Pulmonary artery endothelial cell (primary cell): ENCODE results near the gene ERICH4. TPM values are rescaled to one million over a fixed set of nuclear protein-coding genes. Genes with fewer than 3 reads are reported as not detected.

Experiments used
- DNase-seq: peaks from one replicate; pipeline ENCODE4 v3.0.0-alpha.2; 2011; ENCODE audit warnings: low read depth, low spot score
- total RNA-seq: library from RNA; depleted of rRNA; stranded (reverse); fragments of >200 nt; gene quantifications from 2 replicates; pipeline ENCODE4 v1.2.3, GENCODE V29; 2014

ERICH4 gene
- total RNA-seq, 1 donor from 2014 or later: not detected

DNA sequence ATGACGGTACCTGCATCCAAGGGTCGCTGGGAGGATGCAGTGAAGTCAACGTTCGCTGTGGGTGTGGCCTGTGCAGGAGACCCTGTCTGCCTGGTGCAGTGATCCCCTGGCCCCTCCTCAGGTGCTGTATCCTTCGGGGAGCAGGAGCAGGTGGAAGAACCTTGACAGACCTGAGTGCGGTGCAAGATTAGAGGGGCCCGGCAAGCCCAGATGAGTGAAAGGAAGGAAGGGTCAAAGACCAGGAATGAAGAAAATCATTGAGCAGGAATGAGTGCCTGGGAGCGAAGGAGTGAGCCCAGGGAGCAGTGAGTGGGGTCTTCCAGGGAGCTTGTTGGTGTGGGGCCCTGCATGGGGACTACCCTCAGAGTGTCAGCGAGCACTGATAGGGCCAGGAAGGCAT lies 28.5 kb upstream of the ERICH4 start:
- no peak for DNase-seq

- no peak for DNase-seq
These were observed 27.8 kb upstream of the ERICH4 start for GRCh38 chr19:41415154-41415571.

DNA sequence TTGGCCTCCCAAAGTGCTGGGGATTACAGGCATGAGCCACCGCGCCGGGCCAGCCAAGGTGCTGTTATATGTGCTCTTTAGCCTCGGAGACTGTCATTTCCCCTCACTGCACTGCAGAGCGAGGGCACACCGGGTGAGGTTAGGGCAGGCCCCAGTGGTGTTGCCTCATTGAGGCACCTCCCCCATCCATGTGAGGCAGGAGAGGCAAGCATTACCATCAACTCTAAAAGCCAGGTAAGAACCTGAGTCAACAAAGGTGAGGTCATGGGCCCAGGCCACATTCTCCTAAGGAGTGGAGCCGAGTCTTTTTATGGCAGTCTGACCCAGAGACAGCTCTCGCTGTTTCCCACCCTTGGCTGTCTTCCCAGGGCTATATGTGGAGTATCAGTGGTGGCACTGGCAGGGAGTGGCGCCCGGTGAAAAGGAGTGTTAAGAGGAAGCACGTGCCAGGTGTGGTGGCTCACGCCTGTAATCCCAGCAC lies 26.7 kb upstream of the ERICH4 start:
- no peak for DNase-seq

GRCh38 chr19:41420101-41420880 lies 22.7 kb upstream of the ERICH4 start:
- DNase-seq: no peak

- no peak for DNase-seq
These were observed 21.6 kb upstream of the ERICH4 start for GRCh38 chr19:41421314-41421713.

- no peak for DNase-seq
These were observed 21.0 kb upstream of the ERICH4 start for GRCh38 chr19:41421973-41422372.

GRCh38 chr19:41422456-41422855 lies 20.5 kb upstream of the ERICH4 start:
- DNase-seq: no peak

DNA sequence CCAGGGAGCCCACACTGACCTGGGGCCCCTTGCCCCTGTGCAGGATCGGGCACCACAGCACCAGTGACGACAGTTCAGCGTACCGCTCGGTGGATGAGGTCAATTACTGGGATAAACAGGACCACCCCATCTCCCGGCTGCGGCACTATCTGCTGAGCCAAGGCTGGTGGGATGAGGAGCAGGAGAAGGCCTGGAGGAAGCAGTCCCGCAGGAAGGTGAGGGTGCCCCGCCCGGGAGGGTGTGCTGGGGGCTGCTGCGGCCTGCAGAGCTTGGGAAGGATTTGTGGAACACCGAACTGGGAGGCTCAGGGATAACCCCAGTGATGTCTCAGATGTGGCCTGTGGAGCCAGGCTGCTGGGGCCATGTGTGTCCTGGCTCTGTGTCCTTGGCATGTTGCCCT lies 20.0 kb upstream of the ERICH4 start:
- no peak for DNase-seq

GRCh38 chr19:41424335-41425173 lies 18.4 kb upstream of the ERICH4 start:
- DNase-seq: no peak

DNA sequence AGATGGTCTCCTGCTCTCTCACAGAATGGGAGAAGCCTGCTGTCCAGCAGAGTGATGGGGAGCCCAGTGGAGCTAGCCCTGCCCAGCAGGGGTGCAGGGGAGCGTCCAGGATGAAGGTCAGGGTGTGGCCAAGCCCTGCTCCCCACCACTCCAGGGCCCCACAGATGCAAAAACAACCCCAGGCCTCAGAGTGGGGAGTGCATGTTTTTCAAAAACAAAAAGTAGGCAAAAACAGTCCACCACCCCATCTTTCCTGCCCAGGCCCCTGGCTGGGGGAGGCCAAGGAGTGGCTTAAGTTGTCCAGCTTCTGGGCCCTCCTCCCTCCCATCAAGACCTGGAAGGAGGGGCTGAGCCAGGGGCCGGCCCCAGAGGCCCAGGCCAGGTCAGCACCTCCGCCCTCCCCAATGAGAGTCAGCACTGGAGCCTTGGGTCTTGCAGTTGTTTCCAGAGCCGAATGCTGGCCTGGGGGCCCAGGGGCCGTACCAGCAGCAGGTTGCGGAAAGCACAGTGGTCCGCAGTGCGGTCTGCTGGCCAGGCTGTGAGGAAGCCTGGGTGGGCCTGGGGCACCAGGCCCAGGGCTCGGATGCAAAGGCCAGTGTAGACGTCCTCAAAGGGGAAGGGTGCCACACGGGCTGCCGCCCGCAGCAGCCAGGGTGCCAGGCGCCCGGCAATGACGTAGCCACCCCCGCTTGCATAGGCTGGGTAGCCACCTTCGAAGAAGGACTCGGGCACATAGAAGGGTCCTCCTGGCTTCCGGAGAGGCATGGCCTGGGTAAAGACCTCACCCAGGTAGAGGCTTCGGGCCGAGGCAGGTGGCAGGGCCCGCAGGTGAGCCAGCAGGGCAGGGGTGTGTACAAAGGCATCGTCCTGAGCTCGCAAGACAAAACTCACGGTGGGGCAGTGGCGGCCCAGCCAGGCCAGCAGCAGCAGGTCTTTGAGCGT lies 17.5 kb upstream of the ERICH4 start:
- no peak for DNase-seq

DNA sequence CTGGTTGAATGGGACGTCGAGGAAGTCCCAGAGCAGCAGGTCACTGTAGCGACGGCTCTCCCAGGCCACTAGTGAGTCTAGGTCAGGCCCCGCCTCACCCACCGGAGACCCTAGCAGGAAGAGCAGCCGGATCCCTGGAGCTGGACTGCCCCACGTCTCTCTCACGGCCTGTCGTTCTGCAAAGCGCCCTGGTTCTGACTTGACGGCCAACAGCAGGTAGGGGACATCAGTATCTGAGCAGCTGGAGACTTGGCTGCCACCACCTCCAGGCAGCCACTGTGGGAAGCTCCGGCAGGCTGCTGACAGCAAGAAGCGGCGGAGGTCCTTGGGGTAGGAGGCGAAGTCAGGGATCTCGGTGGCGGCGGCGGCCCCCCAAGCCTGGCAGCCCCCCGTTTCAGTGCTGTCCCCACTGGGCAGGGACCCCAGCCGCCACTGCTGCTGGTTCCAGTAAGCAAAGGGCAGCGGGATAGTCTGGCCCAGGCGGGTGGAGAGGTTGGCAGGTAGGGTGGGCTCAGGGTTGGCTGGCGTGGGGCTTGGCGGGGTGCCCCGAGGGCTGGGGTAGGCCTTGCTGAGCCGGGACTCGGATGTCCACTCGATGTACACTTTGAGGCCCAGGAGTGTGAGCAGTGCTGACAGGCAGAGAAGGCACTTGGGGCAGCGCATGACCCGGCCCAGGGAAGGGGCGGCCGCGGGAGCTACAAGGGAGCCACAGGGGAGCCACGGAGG lies 16.7 kb upstream of the ERICH4 start:
- DNase-seq: no peak

DNA sequence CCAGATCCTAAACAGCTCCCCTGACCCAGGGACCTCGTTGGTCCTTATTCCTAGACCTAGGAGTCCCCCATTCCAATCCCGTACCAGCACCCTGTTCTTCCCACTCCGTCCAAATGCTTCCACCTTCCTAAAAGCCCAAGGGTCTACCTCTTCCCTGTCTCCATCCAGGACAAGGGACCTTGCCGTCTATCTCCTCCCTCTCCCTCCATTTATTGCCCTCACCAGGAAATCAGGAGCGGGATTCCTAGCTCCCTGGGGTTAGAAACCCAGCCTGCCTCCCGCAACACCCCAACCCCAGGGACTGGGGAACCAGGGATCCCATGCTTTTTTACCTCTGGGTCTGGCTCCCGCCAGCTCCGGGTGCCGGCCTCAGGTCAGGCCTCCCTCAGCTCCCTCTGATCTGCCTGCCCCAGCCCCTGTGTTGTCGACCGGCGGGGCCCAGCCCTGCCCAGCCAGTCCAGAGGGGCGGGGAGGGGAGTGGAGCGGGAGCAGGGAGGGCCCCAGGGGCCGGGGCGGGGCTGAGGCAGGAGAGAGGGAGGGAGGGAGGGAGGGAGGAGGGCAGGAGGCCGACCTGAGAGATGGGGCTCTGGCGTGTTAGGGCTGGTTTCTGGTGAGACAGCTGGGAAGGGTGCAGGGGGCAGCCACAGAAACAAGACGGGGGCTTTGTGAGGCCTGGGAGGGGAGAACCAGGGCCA lies 15.9 kb upstream of the ERICH4 start, which contains the start of gene B3GNT8:
TSS of gene B3GNT8 (minus strand) at position 423 of the 695 bp plus-strand sequence. CDS start 596 bp downstream, outside the sequence.
- DNase-seq: peak; percentile 22

GRCh38 chr19:41427647-41428480 lies 15.1 kb upstream of the ERICH4 start:
- DNase-seq: no peak

- DNase-seq: no peak
These were observed 14.5 kb upstream of the ERICH4 start for GRCh38 chr19:41428481-41428859.

DNA sequence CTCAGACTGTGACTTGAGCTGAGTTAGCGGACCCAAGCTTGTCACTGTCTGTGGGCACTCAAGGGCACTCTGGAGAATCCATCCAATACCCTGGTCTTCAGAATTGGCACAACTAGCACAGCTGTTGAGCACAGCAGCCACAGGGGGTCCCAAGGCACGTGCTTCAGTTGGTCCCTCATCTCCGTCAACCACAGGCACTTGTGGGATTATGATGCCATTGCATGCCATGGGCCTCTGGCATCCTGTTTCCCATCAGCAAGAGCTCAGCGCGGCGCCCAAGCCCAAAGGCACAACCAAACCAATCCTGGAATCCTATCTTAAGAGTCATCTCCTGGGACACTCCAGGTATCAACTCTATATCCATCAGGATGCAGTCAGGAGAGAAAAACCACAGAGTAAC lies 12.0 kb upstream of the ERICH4 start:
- DNase-seq: no peak

DNA sequence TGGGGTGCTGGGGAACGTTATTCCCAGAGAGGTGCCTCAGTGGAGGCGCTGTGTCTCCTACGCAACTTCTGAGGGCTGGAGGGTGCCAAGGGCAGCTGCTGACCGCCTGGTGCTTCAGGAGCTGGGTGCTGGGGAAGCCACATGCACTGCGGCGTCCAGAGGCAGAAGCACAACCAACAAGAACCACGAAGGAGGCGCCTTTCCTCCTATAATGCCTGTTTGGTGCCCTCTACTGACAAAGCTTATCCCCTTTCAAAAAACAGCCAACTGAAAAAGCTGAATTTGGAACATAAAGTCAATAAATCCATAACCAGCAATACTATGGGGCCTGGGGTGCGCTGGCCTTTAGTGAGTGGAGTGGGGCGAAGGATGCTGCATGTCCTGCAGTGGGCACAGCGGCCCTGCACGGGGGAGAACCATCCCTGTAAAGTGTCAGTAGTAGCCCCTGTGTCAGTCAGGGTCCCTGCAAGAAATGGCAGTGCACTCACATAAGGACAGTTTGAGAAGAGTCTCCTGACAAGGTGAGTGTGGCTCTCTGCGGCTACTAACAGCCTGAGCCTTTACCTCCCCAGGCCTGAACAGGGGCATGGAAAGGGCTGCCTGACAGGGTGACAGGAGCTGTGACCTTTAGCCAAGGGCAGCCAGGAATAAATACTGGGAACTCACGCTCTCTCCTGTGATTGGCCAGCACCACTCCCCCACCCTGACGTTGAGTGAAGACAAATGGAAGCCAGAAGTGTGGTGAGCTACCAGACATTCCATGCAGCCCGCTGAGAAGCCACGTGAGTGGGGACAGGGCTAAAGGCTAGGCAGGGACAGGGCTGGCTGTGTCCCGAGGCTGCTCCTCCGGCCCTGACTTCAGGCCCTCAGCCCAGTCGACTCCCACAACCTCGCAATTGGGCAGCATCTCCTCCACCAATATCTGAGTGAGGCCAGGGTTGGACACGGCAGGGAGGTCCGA lies 11.2 kb upstream of the ERICH4 start:
- no peak for DNase-seq

DNA sequence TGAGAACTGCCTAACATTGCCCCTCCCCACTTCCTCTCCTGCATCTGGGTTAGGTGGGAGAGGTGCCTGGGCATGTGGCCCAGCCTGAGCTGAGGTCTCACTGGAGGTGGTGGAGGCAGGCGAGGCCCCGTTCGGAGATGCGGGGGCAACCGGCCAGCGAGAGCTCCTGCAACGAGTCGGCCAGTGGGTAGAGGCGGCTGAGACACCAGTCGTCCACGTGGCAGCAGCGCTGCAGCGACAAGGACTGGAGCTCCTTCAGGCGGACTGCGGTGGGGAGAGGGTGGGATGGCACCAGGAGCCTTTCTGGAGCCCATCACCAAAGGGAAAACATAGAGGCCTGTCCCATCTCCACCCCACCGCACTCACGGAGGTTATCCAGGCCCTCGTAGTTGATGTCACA lies 9.8 kb upstream of the ERICH4 start:
- DNase-seq: no peak

- DNase-seq: no peak
These were observed 8.5 kb upstream of the ERICH4 start for GRCh38 chr19:41434450-41434849.
